Measurements from ENCODE around the gene SYP. TPM values are rescaled to one million over a fixed set of nuclear protein-coding genes. Genes with fewer than 3 reads are reported as not detected.

The SYP gene
- total RNA-seq, 1 experiment from 2014 or later: 0.44 TPM

DNA sequence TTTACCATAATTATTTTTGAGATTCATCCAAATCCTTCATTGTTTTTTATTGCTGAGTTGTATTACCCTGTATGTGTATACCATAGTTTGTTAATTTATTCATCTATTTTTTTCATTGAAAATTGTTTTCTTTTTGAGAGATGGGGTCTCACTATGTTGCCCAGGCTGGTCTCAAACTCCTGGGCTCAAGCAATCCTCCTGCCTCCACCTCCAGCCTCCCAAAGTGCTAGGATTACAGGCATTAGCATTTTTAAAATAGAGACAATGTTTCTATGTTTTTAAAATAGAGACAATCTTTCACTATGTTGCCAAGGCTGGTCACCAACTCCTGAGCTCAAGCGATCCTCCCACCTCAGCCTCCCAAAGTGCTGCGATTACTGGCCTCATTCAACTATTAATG is 39.1 kb downstream of the SYP start:
- Histone ChIP-seq H3K27ac (no peak overlapping the region), H3F3A (ENCODE audit: insufficient read depth, low read depth) (no peaks in the 10 kb centered on the region), H3K4me1 (replicated peaks; ENCODE audit: insufficient read depth) (no peaks in the 10 kb centered on the region), H3K27me3 (ENCODE audit: insufficient read depth, low read depth) (no peaks in the 10 kb centered on the region), H3K9me3 (ENCODE audit: insufficient read depth, low read depth) (no peaks in the 10 kb centered on the region), H3K9me2 (ENCODE audit: insufficient read depth) (no peaks in the 10 kb centered on the region), H3K4me3 (no peak overlapping the region), H3K79me2 (ENCODE audit: low read depth) (no peaks in the 10 kb centered on the region), H2AFZ (no peak overlapping the region), H3K36me3 (ENCODE audit: low read depth) (no peaks in the 10 kb centered on the region), H3K4me2 (no peak overlapping the region), H4K20me1 (ENCODE audit: insufficient read depth) (no peaks in the 10 kb centered on the region)
- ChIA-PET POLR2A (ENCODE audit: unreplicated experiment) (no interaction called here), CTCF (no interaction called here)
- BruUV-seq (replicated peaks): no TSS peak
- DNase-seq: no peak
- no peak for TF ChIP-seq EZH2 (IDR thresholded peaks at IDR 0.05; ENCODE audit: low read depth)
- TF ChIP-seq CTCF (conservative IDR thresholded peaks at IDR 0.05): no peak
- intact Hi-C loops (cut with micrococcal nuclease; ENCODE audit: unreplicated experiment): no loop called here

GRCh38 chrX:49157194-49157593 is 42.8 kb downstream of the SYP start:
- no peak overlapping the region for H3K4me2 ChIP-seq
- H3K9me2 ChIP-seq (ENCODE audit: insufficient read depth): no peaks in the 10 kb centered on the region
- no peaks in the 10 kb centered on the region for H3K4me1 ChIP-seq (replicated peaks; ENCODE audit: insufficient read depth)
- H3K79me2 ChIP-seq (ENCODE audit: low read depth): no peaks in the 10 kb centered on the region
- no peak for DNase-seq
- POLR2A ChIA-PET (ENCODE audit: unreplicated experiment): no interaction called here
- intact Hi-C loops (cut with micrococcal nuclease; ENCODE audit: unreplicated experiment): no loop called here
- no peaks in the 10 kb centered on the region for H3K36me3 ChIP-seq (ENCODE audit: low read depth)
- TF ChIP-seq EZH2 (IDR thresholded peaks at IDR 0.05; ENCODE audit: low read depth) (no peak), CTCF (conservative IDR thresholded peaks at IDR 0.05) (no peak)
- H3F3A ChIP-seq (ENCODE audit: insufficient read depth, low read depth): no peaks in the 10 kb centered on the region; the same call in 1 of the 2 replicates
- no peaks in the 10 kb centered on the region for H3K27me3 ChIP-seq (ENCODE audit: insufficient read depth, low read depth)
- no peaks in the 10 kb centered on the region for H4K20me1 ChIP-seq (ENCODE audit: insufficient read depth)
- no TSS peak for BruUV-seq (replicated peaks)
- no peaks in the 10 kb centered on the region for H3K9me3 ChIP-seq (ENCODE audit: insufficient read depth, low read depth)
- H2AFZ ChIP-seq: no peak overlapping the region
- H3K27ac ChIP-seq: no peak overlapping the region
- no peak overlapping the region for H3K4me3 ChIP-seq
- CTCF ChIA-PET: no interaction called here

DNA sequence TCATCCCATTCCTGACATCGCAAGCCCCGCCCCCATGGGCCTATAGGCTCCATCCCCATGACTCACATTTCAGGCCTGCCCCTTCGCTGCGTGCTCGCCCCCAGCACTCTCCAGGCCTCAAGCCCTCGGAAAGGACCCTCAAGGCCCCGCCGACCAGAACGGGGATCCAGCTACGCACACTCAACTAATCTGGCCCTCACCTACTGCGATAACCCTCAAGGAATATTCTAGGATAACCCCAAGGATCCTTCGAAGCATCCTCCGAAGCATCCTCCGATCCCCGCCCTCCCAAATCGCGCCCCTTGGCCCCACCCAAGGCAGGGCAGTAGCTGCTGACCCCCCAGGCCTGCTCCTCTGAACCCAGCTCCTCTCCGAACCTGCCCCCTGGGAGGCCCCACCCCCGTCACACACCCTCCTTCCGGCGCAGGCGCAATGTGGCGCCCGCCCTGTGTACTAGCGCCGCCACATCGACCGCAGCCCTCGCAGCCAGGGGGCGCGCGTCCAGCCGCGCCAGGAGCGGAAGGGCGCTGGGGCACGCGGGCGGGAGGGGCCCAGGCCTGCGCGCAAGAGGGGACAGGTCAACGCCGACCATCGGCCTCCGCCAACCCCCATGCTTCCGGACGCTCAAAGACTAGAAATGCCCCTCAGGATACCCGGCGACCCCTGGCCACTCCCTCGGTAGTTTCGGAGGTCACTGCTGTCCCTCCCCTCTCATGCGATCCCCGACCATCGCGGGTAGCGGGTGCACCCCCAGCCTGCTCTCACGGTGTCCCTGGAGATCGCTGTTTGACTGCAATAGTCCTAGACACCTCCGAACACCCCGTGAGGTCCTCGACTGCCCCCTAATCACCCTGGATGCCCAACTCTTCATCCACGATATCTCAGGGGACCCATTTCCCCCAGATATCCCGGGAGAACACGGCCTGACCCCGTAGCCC is 43.8 kb downstream of the SYP start:
- intact Hi-C loops (cut with micrococcal nuclease; ENCODE audit: unreplicated experiment): loop anchor here (1.0 kb wide), 1 partner anchor 113 kb away; the partner anchor contains the start of gene TFE3
- no peaks in the 10 kb centered on the region for H3K9me3 ChIP-seq (ENCODE audit: insufficient read depth, low read depth)
- H3K4me3 ChIP-seq: peak overlapping the region; percentile 56; the same call in 1 of the 2 replicates
- peak overlapping the region; percentile 70 for H3K4me2 ChIP-seq
- TF ChIP-seq EZH2 (IDR thresholded peaks at IDR 0.05; ENCODE audit: low read depth) (no peak), CTCF (conservative IDR thresholded peaks at IDR 0.05) (peak; percentile 60)
- ChIA-PET POLR2A (ENCODE audit: unreplicated experiment) (no interaction called here), CTCF (interaction anchor here (0.6 to 0.9 kb wide), 3 partner anchors 28 to 35 kb away, joined by 3 to 5 read pairs (median 3); partner anchors contain the start of gene GPKOW)
- no peaks in the 10 kb centered on the region for H3K27me3 ChIP-seq (ENCODE audit: insufficient read depth, low read depth)
- no peaks in the 10 kb centered on the region for H3K36me3 ChIP-seq (ENCODE audit: low read depth)
- H2AFZ ChIP-seq: peak overlapping the region; percentile 66; the same call in 1 of the 2 replicates
- H3K79me2 ChIP-seq (ENCODE audit: low read depth): no peaks in the 10 kb centered on the region
- H4K20me1 ChIP-seq (ENCODE audit: insufficient read depth): no peaks in the 10 kb centered on the region
- peak overlapping the region; percentile 84 for H3K27ac ChIP-seq
- H3F3A ChIP-seq (ENCODE audit: insufficient read depth, low read depth): no peaks in the 10 kb centered on the region; the same call in 1 of the 2 replicates
- BruUV-seq (replicated peaks): TSS peak; percentile 70
- H3K9me2 ChIP-seq (ENCODE audit: insufficient read depth): no peaks in the 10 kb centered on the region
- DNase-seq: peak; percentile 68 to 76
- H3K4me1 ChIP-seq (replicated peaks; ENCODE audit: insufficient read depth): no peaks in the 10 kb centered on the region
